HUES64 (cell line): ENCODE results near the gene GRIP1.
A peak's percentile ranks its signal among the peaks of the same experiment; 100 is the strongest.

Experiments
- H3K27ac ChIP-seq: 2 replicates; pipeline ENCODE4 v1.7.0; 2013; ENCODE audit warnings: low read depth, low read length, inconsistent platforms
- H3K27me3 ChIP-seq: 2 replicates; pipeline ENCODE4 v1.6.1; 2013; ENCODE audit warnings: mild to moderate bottlenecking, low read length; ENCODE audit not compliant: insufficient read depth
- H3K36me3 ChIP-seq: 2 replicates; pipeline ENCODE4 v1.6.1; 2013; ENCODE audit warnings: mild to moderate bottlenecking, low read length; ENCODE audit not compliant: insufficient read depth
- H3K4me1 ChIP-seq: 2 replicates; pipeline ENCODE4 v1.6.1; 2013; ENCODE audit warnings: mild to moderate bottlenecking, low read length, moderate library complexity; ENCODE audit not compliant: insufficient read depth
- H3K4me3 ChIP-seq: 2 replicates; pipeline ENCODE4 v1.5.1; 2013; ENCODE audit warnings: mild to moderate bottlenecking, low read length, moderate library complexity
- H3K9ac ChIP-seq: 2 replicates; pipeline ENCODE4 v1.6.1; 2013; ENCODE audit warnings: mild to moderate bottlenecking, low read depth, low read length
- H3K9me3 ChIP-seq: 2 replicates; pipeline ENCODE4 v1.6.1; 2013; ENCODE audit warnings: low read depth, low read length; ENCODE audit not compliant: insufficient read depth
- WGBS: fragments of 150-250, 120-280 bp; methylation state at CpG from one replicate; pipeline ENCODE4 v1.1.7; 2013; ENCODE audit warnings: missing lambda C conversion rate; 5-methylcytosine and 5-hydroxymethylcytosine counted together

Gene GRIP1

GRCh38 chr12:66496595-66496994 is 182.3 kb downstream of the GRIP1 start:
- no peaks in the 10 kb centered on the region for H3K36me3 ChIP-seq
- peak overlapping the region; percentile 90 for H3K27ac ChIP-seq
- no peaks in the 10 kb centered on the region for H3K27me3 ChIP-seq
- peaks cover 72% of the 10 kb centered on the region for H3K4me1 ChIP-seq
- H3K4me3 ChIP-seq: no peak overlapping the region
- no peaks in the 10 kb centered on the region for H3K9me3 ChIP-seq
- WGBS: 2% methylated on average over 1 of the region's 1 CpG
- H3K9ac ChIP-seq: no peak overlapping the region

GRCh38 chr12:66495709-66496108 is 183.2 kb downstream of the GRIP1 start:
- H3K9me3 ChIP-seq: no peaks in the 10 kb centered on the region
- H3K9ac ChIP-seq: no peak overlapping the region
- no peaks in the 10 kb centered on the region for H3K27me3 ChIP-seq
- H3K4me3 ChIP-seq: no peak overlapping the region
- peaks cover 70% of the 10 kb centered on the region for H3K4me1 ChIP-seq
- H3K36me3 ChIP-seq: no peaks in the 10 kb centered on the region
- peak overlapping the region; percentile 90 for H3K27ac ChIP-seq
- WGBS: 91% methylated on average over 14 of the region's 14 CpGs

DNA sequence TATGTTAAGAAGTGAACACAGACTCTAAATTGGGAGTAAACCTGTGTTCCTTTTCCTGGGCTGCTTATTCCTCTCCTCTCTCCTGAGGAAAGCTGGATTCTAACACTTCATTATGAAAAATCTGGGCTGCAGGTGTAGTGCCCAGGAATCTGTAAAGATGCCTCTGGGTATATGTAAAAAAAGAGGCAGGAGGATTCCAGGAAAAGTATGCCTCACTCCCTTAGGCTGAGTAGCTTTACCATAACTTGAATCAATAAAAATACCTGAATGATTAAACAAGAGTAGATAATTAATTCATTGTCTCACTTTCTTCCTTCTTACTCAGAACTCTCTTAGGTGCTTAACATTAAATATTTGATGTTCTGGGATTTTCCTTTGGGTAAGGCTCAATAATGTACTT is 185.1 kb downstream of the GRIP1 start:
- H3K4me3 ChIP-seq: no peak overlapping the region
- no peaks in the 10 kb centered on the region for H3K27me3 ChIP-seq
- no peak overlapping the region for H3K27ac ChIP-seq
- H3K9ac ChIP-seq: no peak overlapping the region
- H3K36me3 ChIP-seq: no peaks in the 10 kb centered on the region
- no peaks in the 10 kb centered on the region for H3K9me3 ChIP-seq
- peaks cover 53% of the 10 kb centered on the region for H3K4me1 ChIP-seq

DNA sequence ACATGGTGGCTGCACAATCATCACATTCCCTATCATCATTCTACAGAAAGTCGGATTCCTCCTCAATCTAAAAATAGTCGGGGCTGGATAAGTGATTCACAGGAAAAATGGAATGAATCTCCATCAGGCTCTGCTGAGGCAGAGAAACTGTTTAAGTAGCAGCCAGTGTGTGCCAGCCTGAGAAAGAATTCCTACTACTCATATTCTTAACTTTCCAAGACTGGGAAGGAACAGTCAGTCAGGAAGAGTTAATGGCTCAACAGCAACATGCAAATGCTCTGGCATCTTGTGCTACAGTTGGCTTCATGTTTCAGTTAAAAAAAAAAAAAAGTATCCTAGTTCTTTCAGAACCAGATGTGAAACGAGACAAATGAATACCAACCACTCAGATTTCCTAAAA is 187.0 kb downstream of the GRIP1 start:
- H3K9me3 ChIP-seq: no peaks in the 10 kb centered on the region
- no peaks in the 10 kb centered on the region for H3K27me3 ChIP-seq
- H3K36me3 ChIP-seq: no peaks in the 10 kb centered on the region
- peaks cover 37% of the 10 kb centered on the region for H3K4me1 ChIP-seq
- no peak overlapping the region for H3K27ac ChIP-seq
- no peak overlapping the region for H3K4me3 ChIP-seq
- H3K9ac ChIP-seq: 0 out of 2 replicates have a peak overlapping the region, but pooled peaks have one; percentile 21
- WGBS: 79% methylated on average over 3 of the region's 3 CpGs

DNA sequence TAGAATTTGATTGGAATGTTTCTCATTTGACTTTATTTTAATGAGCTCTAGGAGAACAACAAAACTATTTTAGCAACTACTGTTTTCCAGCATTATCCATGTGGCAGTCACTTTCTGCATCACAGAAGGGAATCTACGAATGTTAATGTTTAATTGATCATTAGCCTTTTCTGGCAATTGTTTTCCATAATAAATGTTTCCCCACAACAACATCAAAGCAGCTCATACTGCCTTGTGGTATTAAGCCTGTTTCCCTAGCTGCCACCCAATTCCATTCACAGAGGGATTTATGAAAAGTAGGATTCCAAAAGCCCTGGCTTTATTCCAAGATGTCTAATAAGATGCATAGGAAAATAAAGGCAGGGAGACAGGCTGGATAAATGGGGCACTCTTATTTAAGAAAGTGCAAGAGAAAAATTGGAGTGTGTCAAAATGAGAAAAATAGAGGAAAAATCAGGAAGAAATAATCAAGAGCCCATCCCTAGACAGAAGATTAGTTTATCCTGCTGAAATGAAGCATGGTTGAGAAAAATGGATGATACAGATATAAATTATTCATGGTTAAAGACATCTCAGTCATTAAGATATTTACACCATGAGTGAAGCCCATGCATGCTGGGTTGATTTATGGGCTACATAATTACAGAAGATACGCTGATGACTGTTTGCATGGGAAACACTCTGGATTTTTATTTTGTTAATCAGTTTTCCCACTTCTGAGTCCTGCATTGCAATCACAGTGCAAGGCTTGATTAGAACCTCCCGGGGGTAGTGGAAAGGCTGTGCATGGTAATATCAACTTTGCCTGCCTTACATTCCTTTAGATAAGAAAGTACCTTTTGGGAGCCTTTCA is 196.3 kb downstream of the GRIP1 start:
- 91% methylated on average over 3 of the region's 3 CpGs for whole genome bisulfite sequencing
- Histone ChIP-seq H3K27ac (no peak overlapping the region), H3K4me3 (no peak overlapping the region), H3K27me3 (no peaks in the 10 kb centered on the region), H3K4me1 (no peaks in the 10 kb centered on the region), H3K9me3 (no peaks in the 10 kb centered on the region), H3K36me3 (no peaks in the 10 kb centered on the region), H3K9ac (no peak overlapping the region)

DNA sequence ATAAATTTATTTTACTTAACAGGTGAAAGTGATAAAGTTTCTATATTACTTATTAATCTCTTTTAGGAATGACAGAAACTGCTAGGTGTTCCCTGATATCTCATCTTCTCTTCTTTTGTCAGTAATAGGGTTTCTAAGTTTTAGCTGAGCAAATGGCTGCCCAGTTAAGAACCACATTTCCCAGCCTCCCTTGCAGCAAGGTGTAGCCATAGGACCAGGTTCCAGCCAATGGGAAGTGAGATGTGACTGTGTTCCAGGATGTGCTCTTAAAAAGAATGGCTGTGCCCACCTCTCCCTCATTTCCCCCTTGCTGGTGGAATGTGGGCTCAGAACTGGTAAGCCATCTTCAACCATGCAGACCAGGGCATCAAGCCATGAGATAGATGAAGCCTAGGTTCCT is 210.9 kb downstream of the GRIP1 start:
- H3K27me3 ChIP-seq: no peaks in the 10 kb centered on the region
- no peaks in the 10 kb centered on the region for H3K4me1 ChIP-seq
- no peaks in the 10 kb centered on the region for H3K36me3 ChIP-seq
- H3K9me3 ChIP-seq: no peaks in the 10 kb centered on the region
- H3K9ac ChIP-seq: no peak overlapping the region
- no peak overlapping the region for H3K27ac ChIP-seq
- H3K4me3 ChIP-seq: no peak overlapping the region

- H3K36me3 ChIP-seq: no peaks in the 10 kb centered on the region
- no peak overlapping the region for H3K9ac ChIP-seq
- no peaks in the 10 kb centered on the region for H3K27me3 ChIP-seq
- 93% methylated on average over 3 of the region's 3 CpGs for WGBS
- H3K9me3 ChIP-seq: no peaks in the 10 kb centered on the region
- H3K4me1 ChIP-seq: no peaks in the 10 kb centered on the region
- H3K27ac ChIP-seq: no peak overlapping the region
- no peak overlapping the region for H3K4me3 ChIP-seq
Measured at GRCh38 chr12:66461331-66461730, 217.5 kb downstream of the GRIP1 start.

DNA sequence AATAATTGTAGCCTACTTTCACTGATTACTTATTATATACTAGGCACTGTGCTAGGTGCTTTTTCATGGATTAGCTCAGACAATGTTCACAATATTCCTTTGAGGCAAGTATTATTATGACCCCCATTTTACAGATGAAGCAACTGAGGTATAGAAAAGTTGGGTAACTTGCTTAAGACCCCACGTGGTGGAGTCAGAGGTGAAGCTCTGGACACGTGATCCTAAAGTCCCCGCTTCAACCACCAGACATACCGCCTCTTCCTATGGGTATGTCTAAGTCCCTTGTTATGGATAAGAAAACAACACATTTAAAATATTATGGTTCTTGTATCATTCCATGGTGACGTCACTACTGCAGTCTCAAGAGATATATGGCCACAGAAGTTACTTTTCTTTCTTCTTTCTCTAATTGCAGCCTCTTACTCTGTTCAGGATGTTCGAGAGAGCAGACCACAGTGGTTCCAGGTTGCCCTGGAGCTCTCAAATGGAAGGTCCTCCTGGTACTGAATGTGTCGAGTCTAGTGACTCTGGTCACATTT is 218.9 kb downstream of the GRIP1 start:
- no peaks in the 10 kb centered on the region for H3K36me3 ChIP-seq
- no peak overlapping the region for H3K9ac ChIP-seq
- WGBS: 96% methylated on average over 7 of the region's 7 CpGs
- H3K4me3 ChIP-seq: no peak overlapping the region
- H3K4me1 ChIP-seq: no peaks in the 10 kb centered on the region
- H3K9me3 ChIP-seq: no peaks in the 10 kb centered on the region
- H3K27ac ChIP-seq: no peak overlapping the region
- no peaks in the 10 kb centered on the region for H3K27me3 ChIP-seq

DNA sequence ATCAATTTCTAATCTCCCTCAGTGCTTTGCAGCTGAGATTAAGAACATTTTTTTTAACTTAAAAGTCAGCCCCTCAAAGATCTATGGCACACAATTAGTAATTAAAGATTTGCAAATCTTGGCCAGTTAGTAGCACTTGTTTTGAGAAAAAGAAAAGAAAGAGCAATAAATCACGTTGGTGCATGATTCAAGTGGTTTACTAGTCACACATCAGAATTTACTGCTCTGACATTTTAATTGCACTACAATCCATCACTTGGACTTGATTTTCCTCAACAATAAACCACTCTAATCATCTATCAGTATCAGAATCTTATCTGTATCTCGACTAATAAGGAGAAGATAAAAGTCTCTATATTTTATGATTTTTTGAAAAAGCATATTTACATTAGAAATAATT is 222.3 kb downstream of the GRIP1 start:
- Histone ChIP-seq H3K36me3 (no peaks in the 10 kb centered on the region), H3K4me3 (no peak overlapping the region), H3K27ac (no peak overlapping the region), H3K9me3 (no peaks in the 10 kb centered on the region), H3K9ac (no peak overlapping the region), H3K27me3 (no peaks in the 10 kb centered on the region), H3K4me1 (no peaks in the 10 kb centered on the region; the same call in 1 of the 2 replicates)
- WGBS: 83% methylated on average over 1 of the region's 2 CpGs

DNA sequence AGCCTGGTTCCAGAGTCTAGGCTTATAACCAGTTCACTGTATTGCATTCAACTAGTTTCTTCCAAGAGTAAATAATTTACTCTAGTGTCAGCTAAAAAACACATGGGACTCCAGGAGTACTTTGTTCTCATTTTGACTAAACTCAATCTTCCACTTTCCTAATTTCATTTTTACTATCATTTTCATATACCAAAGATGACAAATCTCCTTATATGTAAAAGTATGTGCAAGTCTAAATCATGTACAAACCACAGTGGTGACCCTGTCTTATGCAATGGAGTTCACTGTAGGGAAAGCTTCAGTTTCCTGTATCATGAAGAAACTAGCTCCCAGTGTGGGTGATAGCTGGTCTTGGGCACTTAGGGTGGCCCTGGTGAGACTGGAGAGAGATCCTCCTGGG is 225.0 kb downstream of the GRIP1 start:
- Histone ChIP-seq H3K4me3 (no peak overlapping the region), H3K4me1 (no peaks in the 10 kb centered on the region; the same call in 1 of the 2 replicates), H3K9ac (no peak overlapping the region), H3K9me3 (no peaks in the 10 kb centered on the region), H3K36me3 (no peaks in the 10 kb centered on the region), H3K27ac (no peak overlapping the region), H3K27me3 (no peaks in the 10 kb centered on the region)

GRCh38 chr12:66453120-66453519 is 225.8 kb downstream of the GRIP1 start:
- H3K4me3 ChIP-seq: no peak overlapping the region
- no peak overlapping the region for H3K27ac ChIP-seq
- 64% methylated on average over 4 of the region's 4 CpGs for WGBS
- H3K4me1 ChIP-seq: no peaks in the 10 kb centered on the region; the same call in 1 of the 2 replicates
- H3K36me3 ChIP-seq: no peaks in the 10 kb centered on the region
- no peaks in the 10 kb centered on the region for H3K27me3 ChIP-seq
- H3K9me3 ChIP-seq: no peaks in the 10 kb centered on the region
- H3K9ac ChIP-seq: no peak overlapping the region
